Measurements from ENCODE around the gene GNL3. TPM values are rescaled to one million over a fixed set of nuclear protein-coding genes. Genes with fewer than 3 reads are reported as not detected.
A peak's percentile ranks its signal among the peaks of the same experiment; 100 is the strongest.

The GNL3 gene, protein sequence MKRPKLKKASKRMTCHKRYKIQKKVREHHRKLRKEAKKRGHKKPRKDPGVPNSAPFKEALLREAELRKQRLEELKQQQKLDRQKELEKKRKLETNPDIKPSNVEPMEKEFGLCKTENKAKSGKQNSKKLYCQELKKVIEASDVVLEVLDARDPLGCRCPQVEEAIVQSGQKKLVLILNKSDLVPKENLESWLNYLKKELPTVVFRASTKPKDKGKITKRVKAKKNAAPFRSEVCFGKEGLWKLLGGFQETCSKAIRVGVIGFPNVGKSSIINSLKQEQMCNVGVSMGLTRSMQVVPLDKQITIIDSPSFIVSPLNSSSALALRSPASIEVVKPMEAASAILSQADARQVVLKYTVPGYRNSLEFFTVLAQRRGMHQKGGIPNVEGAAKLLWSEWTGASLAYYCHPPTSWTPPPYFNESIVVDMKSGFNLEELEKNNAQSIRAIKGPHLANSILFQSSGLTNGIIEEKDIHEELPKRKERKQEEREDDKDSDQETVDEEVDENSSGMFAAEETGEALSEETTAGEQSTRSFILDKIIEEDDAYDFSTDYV
- total RNA-seq = 61.5 to 91.9 TPM (median 66.4 TPM) in 3 replicates
- long read RNA-seq, transcript GNL3-202 (15 exons, 2,040 nt) = major isoform, 92 of 152 reads
- long read RNA-seq, transcript GNL3-201 (15 exons, 2,041 nt) = minor isoform, 8 of 152 reads
- long read RNA-seq, partial matches to known transcripts = 7 of 152 reads
- long read RNA-seq, other reads (novel, unspliced or antisense) = 43 of 152 reads

GRCh38 chr3:52685709-52686691, at the start of gene GNL3, which contains the start of gene PBRM1:
GNL3 (plus strand) TSS chr3:52686032; CDS start chr3:52686093, 61 bp downstream.
PBRM1 (minus strand) TSS chr3:52685913.
- Mint-ChIP-seq H3K9me3 (ENCODE audit: low read depth) (no peaks in the 10 kb centered on the region), H3K27ac (ENCODE audit: unreplicated experiment) (peak within 1 kb of the TSS; percentile 97), H3K4me3 (ENCODE audit: unreplicated experiment) (peak within 1 kb of the TSS; percentile 97), H3K36me3 (ENCODE audit: low read depth) (peaks cover 25% of the 10 kb centered on the region), H3K27me3 (ENCODE audit: low read depth) (no peaks in the 10 kb centered on the region), H3K4me1 (ENCODE audit: low read depth) (peaks cover 68% of the 10 kb centered on the region)
- no peak for TF ChIP-seq CTCF (IDR thresholded peaks at IDR 0.05)
- DNase-seq (ENCODE audit: low spot score) = peak; percentile 97

DNA sequence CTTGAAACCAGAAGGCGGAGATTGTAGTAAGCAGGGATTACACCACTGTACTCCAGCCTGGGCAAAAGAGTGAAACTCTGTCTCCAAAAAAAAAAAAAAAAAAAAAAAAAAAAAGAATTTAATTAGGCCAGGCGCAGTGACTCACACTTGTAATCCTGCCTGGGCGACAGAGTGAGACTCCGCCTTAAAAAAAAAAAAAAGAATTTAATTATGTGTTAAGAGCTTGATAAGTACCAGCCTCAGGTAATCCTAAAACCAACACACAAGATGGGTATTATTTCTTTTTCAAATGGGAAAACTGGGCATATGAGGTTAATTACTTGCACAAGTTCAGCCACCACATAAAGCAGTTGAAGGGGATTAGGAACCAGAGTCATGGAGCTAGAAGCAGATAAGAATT, 49.2 kb upstream of the GNL3 start:
- H3K4me1 Mint-ChIP-seq (ENCODE audit: low read depth) = peaks cover 6% of the 10 kb centered on the region
- H3K27me3 Mint-ChIP-seq (ENCODE audit: low read depth) = no peaks in the 10 kb centered on the region
- H3K4me3 Mint-ChIP-seq (ENCODE audit: unreplicated experiment) = no peak overlapping the region
- no peak for DNase-seq (ENCODE audit: low spot score)
- H3K36me3 Mint-ChIP-seq (ENCODE audit: low read depth) = peaks cover 24% of the 10 kb centered on the region
- no peaks in the 10 kb centered on the region for H3K9me3 Mint-ChIP-seq (ENCODE audit: low read depth)
- TF ChIP-seq CTCF (IDR thresholded peaks at IDR 0.05) = no peak
- H3K27ac Mint-ChIP-seq (ENCODE audit: unreplicated experiment) = no peak overlapping the region

- no peak for DNase-seq (ENCODE audit: low spot score)
- Mint-ChIP-seq H3K4me3 (ENCODE audit: unreplicated experiment) (no peak overlapping the region), H3K36me3 (ENCODE audit: low read depth) (peaks cover 44% of the 10 kb centered on the region), H3K27ac (ENCODE audit: unreplicated experiment) (no peak overlapping the region), H3K9me3 (ENCODE audit: low read depth) (no peaks in the 10 kb centered on the region), H3K4me1 (ENCODE audit: low read depth) (peaks cover 10% of the 10 kb centered on the region), H3K27me3 (ENCODE audit: low read depth) (no peaks in the 10 kb centered on the region)
- no peak for TF ChIP-seq CTCF (IDR thresholded peaks at IDR 0.05)
These were observed 40.3 kb upstream of the GNL3 start for GRCh38 chr3:52645549-52645948.

DNA sequence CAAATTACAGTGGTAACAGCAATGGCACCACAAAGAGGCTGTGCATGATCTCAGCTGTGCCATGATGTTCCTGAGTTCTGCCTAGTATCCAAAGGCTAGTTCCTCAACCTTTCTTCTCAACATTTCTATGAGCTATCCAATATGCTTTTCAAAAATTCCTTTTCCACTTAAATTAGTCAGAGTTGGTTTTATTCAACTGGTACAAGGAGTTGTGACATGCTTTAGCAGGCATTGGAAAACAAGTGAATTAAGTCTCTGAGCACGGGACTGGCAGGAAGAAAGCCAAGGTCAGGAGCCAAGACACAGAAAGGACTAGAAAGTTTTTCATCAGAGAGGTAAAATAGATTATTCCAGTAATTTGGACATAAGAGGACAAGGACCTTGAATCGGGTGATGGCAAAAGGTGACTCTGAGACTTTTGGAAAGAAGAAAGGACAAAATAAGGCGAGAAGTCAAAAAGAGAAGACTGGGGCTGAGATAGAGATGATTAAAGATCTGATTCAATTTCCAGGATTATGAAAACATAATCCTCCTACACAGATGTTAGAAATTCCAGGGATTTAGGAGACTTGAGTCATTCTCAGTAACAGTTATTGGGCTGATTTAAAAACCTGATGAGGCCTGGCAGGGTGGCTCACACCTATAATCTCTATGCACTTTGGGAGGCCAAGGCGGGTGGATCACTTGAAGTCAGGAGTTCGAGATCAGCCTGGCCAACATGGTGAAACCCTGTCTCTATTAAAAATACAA, 36.2 kb upstream of the GNL3 start:
- TF ChIP-seq CTCF (IDR thresholded peaks at IDR 0.05) = no peak
- H3K4me3 Mint-ChIP-seq (ENCODE audit: unreplicated experiment) = no peak overlapping the region
- H3K36me3 Mint-ChIP-seq (ENCODE audit: low read depth) = peaks cover 45% of the 10 kb centered on the region
- H3K9me3 Mint-ChIP-seq (ENCODE audit: low read depth) = no peaks in the 10 kb centered on the region
- H3K27me3 Mint-ChIP-seq (ENCODE audit: low read depth) = no peaks in the 10 kb centered on the region
- DNase-seq (ENCODE audit: low spot score) = no peak
- H3K27ac Mint-ChIP-seq (ENCODE audit: unreplicated experiment) = peak overlapping the region; percentile 89
- H3K4me1 Mint-ChIP-seq (ENCODE audit: low read depth) = peaks cover 12% of the 10 kb centered on the region
